Adrenal gland (tissue), 5 donors: ENCODE data around the gene H6PD.

Experiments used
- CTCF ChIP-seq, 6 experiments: fragments of 450-650 bp in 4 of 6; fragments of 200-600 bp in 2 of 6; sonication (generic) in 1 of 6; IDR thresholded peaks; 1 replicate in 5 of 6; 2 replicates in 1 of 6; pipeline versions ENCODE4 v1.5.1 to v1.8.0; 2016 to 2021; ENCODE audit warnings: antibody characterized with exemption in 6 of 6, mild to moderate bottlenecking in 2 of 6, moderate library complexity in 1 of 6
- POLR2A ChIP-seq, 2 donors: fragments of 450-650 bp; IDR thresholded peaks; one replicate each; pipeline ENCODE4 v1.6.1; 2017; ENCODE audit warnings: antibody characterized with exemption in 2 of 2, mild to moderate bottlenecking in 2 of 2, moderate library complexity in 1 of 2
- donor health status: DM: no; HTN: no; CAD: no.

- TF ChIP-seq CTCF (IDR thresholded peaks at IDR 0.05), result no peak
- TF ChIP-seq POLR2A (IDR thresholded peaks at IDR 0.05), result no peak
These were observed 66.0 kb downstream of the H6PD start for GRCh38 chr1:9300573-9300972.
